ENCODE measurements around the gene DCLK2.

Gene DCLK2

GRCh38 chr4:150069353-150069752, 8.9 kb upstream of the DCLK2 start:
- no peak for DNase-seq (ENCODE audit: low spot score)

DNA sequence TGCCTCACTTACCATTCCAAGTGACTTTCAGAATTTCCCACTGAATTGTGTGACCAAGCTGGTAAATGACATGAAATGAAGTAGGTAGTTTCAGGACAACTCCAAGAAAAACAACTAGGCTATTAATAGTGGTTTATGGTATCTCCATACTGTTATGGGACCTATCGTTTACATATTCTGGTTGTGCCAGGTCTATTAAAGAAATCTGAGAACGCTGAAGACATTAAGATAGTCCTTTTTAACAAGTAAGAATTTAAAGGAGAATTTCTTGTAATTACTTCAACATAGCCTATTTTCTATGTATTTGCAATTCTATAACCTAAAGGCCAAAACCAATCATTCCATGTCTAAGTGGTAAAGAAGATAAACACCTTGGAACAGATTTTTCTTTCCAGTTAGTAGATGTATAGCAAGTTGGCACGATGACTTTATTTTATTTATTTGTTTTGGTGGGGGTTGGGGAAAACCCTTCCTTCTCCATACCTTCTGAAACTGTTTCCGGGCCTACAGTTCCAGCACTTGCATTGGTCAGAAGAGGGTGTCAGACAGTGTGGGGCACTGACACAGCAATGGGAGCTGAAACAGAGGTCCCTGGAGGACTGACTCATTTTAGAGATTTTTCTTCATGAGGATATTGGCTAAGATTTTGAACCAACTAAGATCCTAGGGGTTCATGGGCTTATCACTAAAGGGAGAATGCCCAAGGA, 7.6 kb upstream of the DCLK2 start:
- no peak for DNase-seq (ENCODE audit: low spot score)

DNA sequence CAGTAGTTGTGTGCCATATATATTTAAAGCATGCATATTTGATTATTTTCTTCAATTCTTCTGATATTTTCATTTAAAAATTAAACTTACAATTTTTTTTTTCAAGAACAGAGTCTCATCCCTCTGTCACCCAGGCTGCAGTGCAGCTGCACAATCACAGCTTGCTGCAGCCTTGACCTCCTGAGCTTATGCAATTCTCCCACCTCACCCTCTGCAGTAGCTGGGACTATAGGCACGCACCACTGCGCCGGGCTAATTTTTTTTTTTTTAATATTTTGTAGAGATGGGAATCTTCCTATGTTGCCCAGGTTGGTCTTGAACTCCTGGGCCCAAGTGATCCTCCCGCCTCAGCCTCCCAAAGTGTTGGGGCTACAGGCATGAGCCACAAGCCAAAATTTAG, 5.8 kb upstream of the DCLK2 start:
- no peak for DNase-seq (ENCODE audit: low spot score)

DNA sequence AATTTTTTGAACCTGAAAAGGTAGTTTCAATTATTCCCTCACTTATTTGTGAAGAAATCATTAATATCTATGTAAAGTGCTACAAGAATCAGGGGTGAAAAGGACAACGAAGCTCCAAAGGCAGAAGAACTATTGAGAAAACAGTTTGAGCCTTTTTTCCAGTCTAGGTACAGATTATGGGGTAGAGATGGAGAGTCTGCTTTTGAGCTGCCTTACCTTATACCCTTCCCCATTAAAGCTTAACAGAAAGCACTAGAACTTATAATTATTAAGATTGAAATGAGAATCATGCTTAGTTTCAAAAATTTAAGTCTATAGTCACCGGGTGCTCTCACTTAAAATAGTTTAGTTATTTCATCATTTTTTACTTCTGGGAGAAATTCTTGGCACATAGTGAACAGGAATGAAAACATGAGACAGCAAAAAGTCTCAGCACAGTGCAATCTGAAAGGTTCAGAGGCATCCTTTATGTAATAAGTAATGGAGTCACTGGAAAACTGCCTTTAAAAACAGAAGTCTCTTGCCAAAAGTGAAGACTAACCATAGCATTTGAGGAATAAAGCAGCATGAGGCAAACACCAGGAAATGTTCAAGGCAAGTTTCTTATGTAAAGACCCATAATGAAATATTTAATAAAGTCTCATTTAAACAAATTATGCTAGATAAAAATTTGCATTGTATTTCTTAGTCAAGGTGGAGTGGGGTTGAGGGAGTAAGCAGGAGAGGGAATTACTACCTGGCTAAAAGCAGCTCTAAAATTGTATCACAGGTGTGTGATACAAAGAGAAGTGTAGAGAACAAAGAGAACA, 5.1 kb upstream of the DCLK2 start:
- DNase-seq (ENCODE audit: low spot score) = no peak

- DNase-seq (ENCODE audit: low spot score) = no peak
Observed at GRCh38 chr4:150074064-150074463, 4.2 kb upstream of the DCLK2 start.

- DNase-seq (ENCODE audit: low spot score) = peak; percentile 25
Observed at GRCh38 chr4:150078579-150079080, 385 bp downstream of the DCLK2 start.

DNA sequence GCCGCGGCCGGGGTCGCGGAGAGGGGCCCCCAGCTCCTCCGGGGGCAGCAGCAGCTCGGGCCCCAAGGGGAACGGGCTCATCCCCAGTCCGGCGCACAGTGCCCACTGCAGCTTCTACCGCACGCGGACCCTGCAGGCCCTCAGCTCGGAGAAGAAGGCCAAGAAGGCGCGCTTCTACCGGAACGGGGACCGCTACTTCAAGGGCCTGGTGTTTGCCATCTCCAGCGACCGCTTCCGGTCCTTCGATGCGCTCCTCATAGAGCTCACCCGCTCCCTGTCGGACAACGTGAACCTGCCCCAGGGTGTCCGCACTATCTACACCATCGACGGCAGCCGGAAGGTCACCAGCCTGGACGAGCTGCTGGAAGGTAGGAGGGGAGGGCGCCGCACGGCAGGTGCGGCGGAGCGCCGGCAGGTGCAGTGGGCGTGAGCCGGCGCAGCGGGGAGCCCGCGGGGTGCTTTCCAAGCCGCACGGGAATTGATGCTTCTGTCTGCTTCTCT, 886 bp downstream of the DCLK2 start:
- DNase-seq (ENCODE audit: low spot score) = no peak

- no peak for DNase-seq (ENCODE audit: low spot score)
Observed at GRCh38 chr4:150080337-150080736, 2.1 kb downstream of the DCLK2 start.

GRCh38 chr4:150080875-150081274, 2.6 kb downstream of the DCLK2 start:
- DNase-seq (ENCODE audit: low spot score) = no peak

- no peak for DNase-seq (ENCODE audit: low spot score)
Observed at GRCh38 chr4:150082241-150082640, 4.0 kb downstream of the DCLK2 start.

- no peak for DNase-seq (ENCODE audit: low spot score)
Observed at GRCh38 chr4:150087006-150087405, 8.8 kb downstream of the DCLK2 start.

GRCh38 chr4:150089732-150090131, 11.5 kb downstream of the DCLK2 start:
- DNase-seq (ENCODE audit: low spot score) = no peak

- no peak for DNase-seq (ENCODE audit: low spot score)
Observed at GRCh38 chr4:150090836-150091235, 12.6 kb downstream of the DCLK2 start.

DNA sequence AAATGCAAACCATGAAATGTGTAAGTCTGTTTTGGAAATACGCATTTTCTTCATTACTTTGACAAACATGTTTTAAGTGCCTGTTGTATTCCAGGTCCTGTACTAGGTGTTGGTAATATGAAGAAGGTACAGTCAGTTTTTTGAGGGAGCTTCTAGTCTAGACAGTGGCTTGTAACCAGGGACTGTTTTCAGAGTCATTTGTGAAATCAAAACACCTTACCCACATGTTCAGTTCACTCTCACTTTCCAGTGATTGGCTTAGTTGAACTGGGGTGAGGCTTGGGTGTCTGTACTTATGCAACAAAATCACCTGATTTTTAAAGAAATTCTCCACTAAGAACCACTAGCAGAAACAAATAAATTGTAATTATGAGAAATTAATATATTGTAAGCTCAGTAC, 16.4 kb downstream of the DCLK2 start:
- DNase-seq (ENCODE audit: low spot score) = no peak

GRCh38 chr4:150096625-150097024, 18.4 kb downstream of the DCLK2 start:
- no peak for DNase-seq (ENCODE audit: low spot score)

- no peak for DNase-seq (ENCODE audit: low spot score)
Observed at GRCh38 chr4:150098214-150098613, 20.0 kb downstream of the DCLK2 start.

- no peak for DNase-seq (ENCODE audit: low spot score)
Observed at GRCh38 chr4:150104404-150105027, 26.3 kb downstream of the DCLK2 start.

GRCh38 chr4:150106886-150107285, 28.6 kb downstream of the DCLK2 start:
- no peak for DNase-seq (ENCODE audit: low spot score)

DNA sequence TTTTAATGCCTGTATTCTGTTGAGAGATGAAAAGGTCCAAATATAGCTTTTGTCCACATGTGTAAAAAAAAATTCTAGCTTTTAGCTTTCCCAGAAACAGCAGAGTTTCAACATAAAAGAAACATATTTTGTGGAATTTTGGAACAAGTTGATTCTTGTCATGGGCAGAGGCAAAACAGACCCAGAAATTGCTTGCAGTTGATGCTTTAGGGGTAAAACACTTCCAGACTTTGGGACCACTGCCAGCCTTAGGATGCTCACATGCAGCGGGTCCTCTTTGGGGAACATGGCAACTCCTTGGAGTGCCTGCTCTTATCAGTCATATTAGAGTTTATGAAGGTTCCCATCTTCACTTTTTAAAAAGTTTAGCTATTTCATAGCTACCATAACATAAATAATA, 30.4 kb downstream of the DCLK2 start:
- no peak for DNase-seq (ENCODE audit: low spot score)

DNA sequence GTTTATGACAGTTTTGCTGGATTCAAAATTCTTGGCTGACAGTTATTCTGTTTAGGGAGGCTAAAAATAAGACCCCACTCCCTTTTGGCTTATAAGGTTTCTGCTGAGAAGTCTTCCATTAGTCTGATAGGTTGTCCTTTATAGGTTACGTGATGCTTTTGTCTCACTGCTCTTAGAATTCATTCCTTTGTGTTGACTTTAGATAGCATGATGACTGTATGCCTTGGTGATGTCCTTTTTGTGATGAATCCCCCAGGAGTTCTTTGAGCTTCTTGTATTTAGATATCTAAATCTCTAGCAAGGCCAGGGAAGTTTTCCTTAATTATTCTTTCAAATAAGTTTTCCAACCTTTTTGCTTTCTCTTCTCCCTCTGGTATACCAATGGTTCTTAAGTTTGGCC, 36.4 kb downstream of the DCLK2 start:
- no peak for DNase-seq (ENCODE audit: low spot score)

- no peak for DNase-seq (ENCODE audit: low spot score)
Observed at GRCh38 chr4:150115851-150116250, 37.6 kb downstream of the DCLK2 start.

DNA sequence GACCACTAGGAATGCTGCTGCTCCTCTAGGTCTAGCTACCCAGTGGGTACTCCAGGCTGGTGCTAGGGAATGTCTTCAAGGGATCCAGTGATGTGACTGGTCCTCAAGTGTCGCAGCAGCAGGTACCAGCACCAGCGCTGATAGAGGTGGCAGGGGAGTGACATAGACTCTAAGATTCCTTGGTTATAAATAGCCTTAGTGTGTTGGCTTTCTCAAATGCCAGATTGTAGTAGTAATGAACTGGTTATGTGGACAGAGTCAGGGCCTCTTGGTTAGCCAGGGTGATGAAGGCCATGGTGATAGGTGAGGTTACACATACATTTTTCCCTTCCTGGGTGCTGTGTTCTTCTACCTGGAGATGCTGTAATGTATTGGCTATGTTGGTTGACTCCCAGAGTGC, 38.3 kb downstream of the DCLK2 start:
- DNase-seq (ENCODE audit: low spot score) = no peak

DNA sequence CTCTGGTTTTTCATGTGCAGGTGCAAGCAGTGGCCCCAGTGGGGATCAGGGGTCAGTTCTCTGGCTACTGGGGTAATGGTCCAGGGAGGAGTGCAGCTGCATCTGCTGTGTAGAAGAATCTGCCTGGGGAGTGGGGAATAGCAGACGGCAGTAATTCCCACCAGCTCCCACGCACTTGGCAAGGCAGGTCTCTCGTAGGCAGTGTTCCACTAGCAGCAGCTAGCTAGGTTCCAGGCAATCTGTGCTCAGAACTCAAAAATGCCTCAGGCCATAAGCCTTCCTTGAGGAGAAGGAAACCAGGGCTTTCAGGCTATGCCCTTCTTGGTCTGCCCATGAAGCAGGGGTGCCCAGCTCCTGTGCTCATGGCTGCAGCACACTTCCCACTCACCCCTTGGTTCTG, 38.8 kb downstream of the DCLK2 start:
- DNase-seq (ENCODE audit: low spot score) = no peak
